HG02973 (cell line): Measurements from ENCODE around the gene HEATR3.
"Not testable (repeated sequence)": the region's sequence is repeated elsewhere in the genome, so short reads cannot be mapped to it uniquely, and the experiment has no call there.

Experiments
- ATAC-seq: cut with Tn5 transposase; IDR thresholded peaks from one replicate; pipeline ENCODE4 v1.9.1; 2021; ENCODE audit warnings: moderate library complexity; ENCODE audit not compliant: unreplicated experiment

Gene HEATR3

GRCh38 chr16:50096791-50097190, 31.0 kb downstream of the HEATR3 start:
- no peak for ATAC-seq

- no peak for ATAC-seq
These were observed 34.3 kb downstream of the HEATR3 start for GRCh38 chr16:50099957-50100648.

GRCh38 chr16:50102051-50102746, 36.4 kb downstream of the HEATR3 start:
- ATAC-seq: no peak

- no peak for ATAC-seq
These were observed 38.0 kb downstream of the HEATR3 start for GRCh38 chr16:50103764-50104163.

DNA sequence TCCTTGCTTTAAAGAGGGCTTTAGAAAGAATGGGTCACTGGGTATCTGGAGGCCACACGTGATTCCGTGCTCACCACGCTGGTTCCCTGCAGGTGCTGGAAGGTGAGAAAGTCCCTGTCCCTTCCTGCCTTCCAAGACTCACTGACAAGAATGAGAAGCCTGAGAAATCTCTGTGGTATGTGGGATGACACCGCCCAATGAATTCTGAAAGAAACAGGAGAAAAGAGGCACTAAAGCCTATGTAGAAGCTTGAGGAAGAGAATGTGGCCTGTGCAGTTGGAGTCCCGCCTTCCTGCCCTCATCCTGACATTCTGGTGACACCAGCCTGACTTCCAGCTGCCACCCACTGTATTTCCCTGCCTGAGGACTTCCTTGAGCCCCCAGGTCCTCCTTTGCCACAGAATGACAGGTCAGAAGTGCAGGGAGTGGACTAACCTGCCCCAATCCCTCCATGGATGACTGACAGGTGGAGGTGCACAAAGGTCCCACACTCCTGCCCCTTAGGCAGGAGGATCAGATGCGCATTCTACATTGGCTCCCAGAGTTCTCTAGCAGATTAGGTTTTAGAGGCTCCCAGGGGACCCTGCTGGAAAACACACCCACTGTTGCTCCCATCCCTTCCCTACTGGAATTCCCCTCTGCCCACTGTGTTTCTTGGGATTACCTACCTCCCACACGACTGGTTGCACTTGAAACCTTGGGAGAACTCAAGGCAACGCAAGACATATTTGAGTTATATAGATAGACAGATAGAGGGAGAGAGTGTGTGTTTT, 48.8 kb downstream of the HEATR3 start:
- ATAC-seq: no peak

- ATAC-seq: no peak
These were observed 54.9 kb downstream of the HEATR3 start for GRCh38 chr16:50120711-50121110.

DNA sequence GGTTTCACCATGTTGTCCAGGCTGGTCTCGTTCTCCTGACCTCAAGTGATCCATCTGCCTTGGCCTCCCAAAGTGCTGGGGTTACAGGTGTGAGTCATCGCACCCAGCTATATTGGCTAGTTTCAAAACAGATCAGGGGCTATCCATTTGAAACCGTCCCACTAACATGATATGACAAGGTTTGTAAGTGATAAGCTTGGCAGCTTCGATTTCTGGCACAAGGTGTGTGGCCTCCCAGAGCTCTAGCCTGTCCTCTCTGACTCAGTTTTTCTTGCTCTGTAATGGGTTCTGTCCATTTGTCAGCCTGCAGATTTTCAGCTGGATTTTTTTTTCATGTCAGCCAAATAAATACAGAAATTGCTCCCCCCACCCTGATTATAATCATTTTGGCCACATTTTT, 55.5 kb downstream of the HEATR3 start:
- ATAC-seq: peak; percentile 44

DNA sequence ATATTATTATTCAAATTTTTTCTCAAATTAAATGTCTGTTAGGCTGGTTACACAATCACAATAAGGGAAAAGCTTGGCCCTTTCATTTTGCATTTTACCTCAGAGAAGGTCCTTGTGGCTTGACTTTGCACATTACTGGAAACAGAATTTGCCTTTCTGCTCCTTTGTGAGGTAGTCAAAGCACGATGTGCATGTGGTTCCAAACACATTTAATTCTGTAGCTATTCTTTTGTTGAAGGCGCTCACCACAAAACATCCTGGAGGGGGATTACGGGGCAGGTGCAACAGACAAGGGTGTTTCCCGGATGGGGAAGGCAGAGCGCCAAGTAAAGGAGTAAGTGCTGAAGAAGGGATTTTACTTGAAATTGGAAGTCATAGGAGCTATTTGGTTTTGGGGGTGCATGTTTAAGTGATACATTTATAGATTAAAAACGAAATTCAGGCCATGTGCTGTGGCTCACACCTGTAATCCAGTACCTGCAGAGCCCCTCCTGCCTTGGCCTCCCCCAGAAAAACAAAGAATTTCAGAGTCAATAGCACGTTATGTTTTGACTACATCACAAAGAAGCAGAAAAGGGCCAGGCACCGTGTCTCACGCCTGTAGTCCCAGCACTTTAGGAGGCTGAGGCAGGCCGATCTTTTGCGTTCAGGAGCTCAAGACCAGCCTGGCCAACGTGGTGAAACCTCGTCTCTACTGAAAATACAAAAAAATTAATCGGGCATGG, 56.1 kb downstream of the HEATR3 start:
- peak; percentile 52 for ATAC-seq

- no peak for ATAC-seq
These were observed 57.6 kb downstream of the HEATR3 start for GRCh38 chr16:50123417-50123816.

GRCh38 chr16:50124769-50125168, 59.0 kb downstream of the HEATR3 start:
- no peak for ATAC-seq

- no peak for ATAC-seq
These were observed 60.4 kb downstream of the HEATR3 start for GRCh38 chr16:50126183-50126582.

DNA sequence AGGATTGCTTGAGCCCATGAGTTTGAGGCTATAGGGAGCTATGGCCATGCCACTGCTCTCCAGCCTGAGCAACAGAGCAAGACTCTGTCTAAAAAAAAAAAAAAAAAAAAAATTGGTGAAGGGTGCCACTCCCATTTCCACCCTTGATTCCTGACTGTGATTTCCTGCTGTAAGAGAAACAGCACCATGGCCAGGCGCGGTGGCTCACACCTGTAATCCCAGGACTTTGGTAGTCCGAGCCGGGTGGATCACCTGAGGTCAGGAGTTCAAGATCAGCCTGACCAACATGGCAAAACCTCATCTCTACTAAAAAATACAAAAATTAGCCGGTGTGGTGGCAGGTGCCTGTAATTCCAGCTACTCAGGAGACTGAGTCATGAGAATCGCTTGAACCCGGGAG, 66.8 kb downstream of the HEATR3 start:
- not testable (repeated sequence) for ATAC-seq

GRCh38 chr16:50133214-50133613, 67.4 kb downstream of the HEATR3 start:
- ATAC-seq: no peak

- ATAC-seq: no peak
These were observed 70.6 kb downstream of the HEATR3 start for GRCh38 chr16:50136399-50136798.

DNA sequence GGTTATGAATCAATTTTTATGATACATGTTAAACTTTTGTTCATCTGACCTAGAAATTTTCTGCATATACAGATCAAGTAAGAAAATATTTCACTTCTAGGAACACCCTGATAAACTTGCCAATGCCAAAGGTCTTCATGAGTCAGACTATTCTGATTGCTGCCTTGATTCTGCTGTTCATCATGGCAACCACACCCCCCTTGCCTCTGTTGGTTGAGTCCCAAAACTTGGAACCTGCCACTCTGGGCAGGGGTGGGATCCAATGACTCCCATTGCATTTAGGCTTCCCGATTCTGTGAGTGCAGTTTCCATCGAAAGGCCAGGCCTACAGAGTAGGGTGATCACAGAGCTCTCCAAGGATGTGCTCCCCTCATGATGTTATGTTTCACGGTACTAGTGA, 71.5 kb downstream of the HEATR3 start:
- ATAC-seq: no peak

- no peak for ATAC-seq
These were observed 73.8 kb downstream of the HEATR3 start for GRCh38 chr16:50139580-50139979.

DNA sequence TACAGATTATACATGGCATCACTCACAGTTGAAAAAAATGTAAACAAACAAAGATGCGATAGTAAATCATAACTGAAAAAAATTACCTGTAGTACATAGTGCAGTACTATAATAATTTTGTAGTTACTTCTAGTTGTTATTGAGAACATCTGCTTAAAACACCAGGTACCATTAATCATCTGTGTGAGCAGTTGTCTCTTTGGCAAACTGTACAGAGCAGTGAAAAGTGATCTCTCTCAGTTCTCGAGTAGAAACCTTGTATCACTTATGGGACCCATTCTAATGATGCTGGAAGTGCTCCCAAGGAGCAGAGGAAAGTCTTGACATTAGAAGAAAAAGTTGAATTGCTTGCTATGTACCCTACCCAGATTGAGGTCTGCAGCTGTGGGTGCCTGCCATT, 78.4 kb downstream of the HEATR3 start:
- ATAC-seq: no peak

- ATAC-seq: no peak
These were observed 81.0 kb downstream of the HEATR3 start for GRCh38 chr16:50146479-50147435.

- no peak for ATAC-seq
These were observed 85.6 kb downstream of the HEATR3 start for GRCh38 chr16:50151322-50151721.

DNA sequence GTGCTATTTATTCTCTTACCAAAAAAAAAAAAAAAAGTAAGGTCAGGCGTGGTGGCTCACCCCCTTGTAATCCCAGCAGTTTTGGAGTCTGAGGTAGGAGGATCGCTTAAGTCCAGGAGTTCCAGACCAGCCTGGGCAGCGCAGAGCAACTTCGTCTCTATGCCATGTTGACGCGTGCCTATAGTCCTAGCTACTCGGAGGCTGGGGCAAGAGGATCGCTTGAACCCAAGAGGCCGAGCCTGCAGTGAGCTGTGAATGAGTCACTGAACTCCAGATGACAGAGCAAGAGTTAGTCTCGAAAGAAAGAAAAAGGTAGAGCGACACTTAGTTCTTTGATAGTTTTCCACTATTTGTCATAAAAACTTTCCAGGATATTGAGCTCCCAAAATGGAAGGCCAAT, 86.0 kb downstream of the HEATR3 start:
- no peak for ATAC-seq
